OCI-LY7 (cell line): ENCODE data around the gene TBC1D23. TPM values are rescaled to one million over a fixed set of nuclear protein-coding genes. Genes with fewer than 3 reads are reported as not detected.

Experiments used
- BruUV-seq: library from RNA; stranded (reverse); fragments of 400-500 nt; replicated peaks from 2 replicates; lab custom pipeline; 2021; lab: Mats Ljungman, UMichigan
- CTCF ChIA-PET: fragments of 300-600 bp; sonication (Branson Sonifier 250); formaldehyde crosslinking; loops from one replicate; lab custom pipeline; 2022; ENCODE audit warnings: antibody characterized with exemption; ENCODE audit not compliant: unreplicated experiment; lab: Charles Lee
- POLR2A ChIA-PET: fragments of 300-600 bp; sonication (Branson Sonifier 250); formaldehyde crosslinking; loops from one replicate; lab custom pipeline; 2022; ENCODE audit warnings: antibody characterized with exemption; lab: Charles Lee
- DNase-seq: peaks from one replicate; pipeline ENCODE4 v3.0.0-alpha.2; 2015; ENCODE audit warnings: low spot score
- H2AFZ ChIP-seq: fragments of 200-600 bp; sonication (generic), shearing (Covaris generic); 2 replicates; pipeline ENCODE4 v1.6.1; 2014; ENCODE audit warnings: mild to moderate bottlenecking, antibody characterized with exemption, low read length, moderate library complexity
- H3K27ac ChIP-seq: fragments of 200-600 bp; sonication (generic); 2 replicates; pipeline ENCODE4 v1.5.1; 2014; ENCODE audit warnings: mixed run types, low read depth, mild to moderate bottlenecking, moderate library complexity, low read length, inconsistent platforms; ENCODE audit not compliant: poor library complexity, severe bottlenecking
- H3K36me3 ChIP-seq: fragments of 200-600 bp; sonication (generic); 2 replicates; pipeline ENCODE4 v1.6.1; 2014; ENCODE audit warnings: mild to moderate bottlenecking, antibody characterized with exemption, low read length, moderate library complexity, mixed read lengths; ENCODE audit not compliant: insufficient read depth
- H3K4me1 ChIP-seq: fragments of 200-600 bp; sonication (generic); 2 replicates; pipeline ENCODE4 v1.5.1; 2014; ENCODE audit warnings: mild to moderate bottlenecking, low read length; ENCODE audit not compliant: insufficient read depth, poor library complexity, severe bottlenecking
- H3K4me2 ChIP-seq: fragments of 200-600 bp; sonication (generic); 2 replicates; pipeline ENCODE4 v1.6.1; 2014; ENCODE audit warnings: mild to moderate bottlenecking, low read length
- H3K4me3 ChIP-seq: fragments of 200-600 bp; sonication (generic); 2 replicates; pipeline ENCODE4 v1.5.1; 2014; ENCODE audit warnings: mild to moderate bottlenecking, low read depth, low read length; ENCODE audit not compliant: poor library complexity, severe bottlenecking
- H3K79me2 ChIP-seq: fragments of 200-600 bp; sonication (generic); 2 replicates; pipeline ENCODE4 v1.6.1; 2016; ENCODE audit warnings: low read depth, mild to moderate bottlenecking, low read length, moderate library complexity, mixed read lengths; ENCODE audit not compliant: insufficient read depth
- H3K9me2 ChIP-seq: fragments of 200-600 bp; sonication (generic); 2 replicates; pipeline ENCODE4 v1.6.1; 2016; ENCODE audit warnings: mild to moderate bottlenecking, low read length, mixed read lengths; ENCODE audit not compliant: insufficient read depth
- H3K9me3 ChIP-seq: fragments of 200-600 bp; sonication (generic); 2 replicates; pipeline ENCODE4 v1.6.1; 2014; ENCODE audit warnings: mild to moderate bottlenecking, mixed run types, low read length, mixed read lengths
- H4K20me1 ChIP-seq: fragments of 200-600 bp; sonication (generic); 2 replicates; pipeline ENCODE4 v1.6.1; 2014; ENCODE audit warnings: mild to moderate bottlenecking, antibody characterized with exemption, low read length, moderate library complexity, mixed read lengths; ENCODE audit not compliant: insufficient read depth
- CTCF ChIP-seq: fragments of 200-600 bp; sonication (generic); conservative IDR thresholded peaks from 2 replicates; pipeline ENCODE4 v1.5.1; 2014; ENCODE audit warnings: mild to moderate bottlenecking, antibody characterized with exemption, low read length, moderate library complexity, mixed read lengths
- EZH2phosphoT487 ChIP-seq: fragments of 200-600 bp; sonication (generic); IDR thresholded peaks from 2 replicates; pipeline ENCODE4 v1.6.1; 2018; ENCODE audit warnings: low read depth, borderline replicate concordance, mild to moderate bottlenecking, mixed run types, antibody characterized with exemption, low read length, moderate library complexity, mixed read lengths
- intact Hi-C: fragments of 100-400 bp; cut with micrococcal nuclease; formaldehyde crosslinking; loops from one replicate; pipeline ENCODE4 v1.10.0; 2022; ENCODE audit not compliant: unreplicated experiment
- total RNA-seq, 2 experiments: library from RNA; depleted of rRNA in 1 of 2; stranded (reverse); fragments of >200 nt in 1 of 2; shearing (Covaris generic) in 1 of 2; gene quantifications; 2 replicates each; pipeline ENCODE4 v1.2.3, GENCODE V29; 2014 to 2022

TBC1D23 gene
- total RNA-seq, 2 experiments from 2014 or later = 12.0 to 23.4 TPM

GRCh38 chr3:100288288-100288894, 27.6 kb downstream of the TBC1D23 start:
- Histone ChIP-seq H4K20me1 (no peaks in the 10 kb centered on the region), H3K4me2 (no peak overlapping the region), H3K36me3 (peaks cover 8% of the 10 kb centered on the region; the same call in 1 of the 2 replicates), H3K9me2 (no peaks in the 10 kb centered on the region), H3K9me3 (no peaks in the 10 kb centered on the region), H3K27ac (no peak overlapping the region), H2AFZ (no peak overlapping the region), H3K4me3 (no peak overlapping the region), H3K4me1 (no peaks in the 10 kb centered on the region), H3K79me2 (no peaks in the 10 kb centered on the region)
- intact Hi-C loops = no loop called here
- ChIA-PET CTCF (no interaction called here), POLR2A (interaction anchor here (0.7 kb wide), 1 partner anchor 94 kb away, joined by 3 read pairs; no protein-coding TSS in a partner anchor)
- DNase-seq = no peak
- no TSS peak for BruUV-seq
- TF ChIP-seq EZH2phosphoT487 (no peak), CTCF (no peak)

- Histone ChIP-seq H3K36me3 (peaks cover 5% of the 10 kb centered on the region; the same call in 1 of the 2 replicates), H3K9me2 (no peaks in the 10 kb centered on the region), H3K79me2 (no peaks in the 10 kb centered on the region), H4K20me1 (no peaks in the 10 kb centered on the region), H3K9me3 (no peaks in the 10 kb centered on the region), H3K4me3 (no peak overlapping the region), H3K4me2 (no peak overlapping the region), H3K4me1 (no peaks in the 10 kb centered on the region), H3K27ac (no peak overlapping the region), H2AFZ (no peak overlapping the region)
- DNase-seq = peak; percentile 2
- POLR2A ChIA-PET = no interaction called here
- intact Hi-C loops = no loop called here
- no TSS peak for BruUV-seq
- no peak for TF ChIP-seq EZH2phosphoT487
- no peak for TF ChIP-seq CTCF
- CTCF ChIA-PET = no interaction called here
Observed at GRCh38 chr3:100289339-100289738, 28.5 kb downstream of the TBC1D23 start.

GRCh38 chr3:100295089-100295488, 34.3 kb downstream of the TBC1D23 start:
- no peaks in the 10 kb centered on the region for H3K9me2 ChIP-seq
- intact Hi-C loops = no loop called here
- TF ChIP-seq EZH2phosphoT487 (no peak), CTCF (no peak)
- H3K27ac ChIP-seq = no peak overlapping the region
- H4K20me1 ChIP-seq = no peaks in the 10 kb centered on the region
- no peak overlapping the region for H2AFZ ChIP-seq
- no peak for DNase-seq
- H3K36me3 ChIP-seq = peaks cover 24% of the 10 kb centered on the region
- H3K4me1 ChIP-seq = no peaks in the 10 kb centered on the region
- BruUV-seq = no TSS peak
- no peak overlapping the region for H3K4me2 ChIP-seq
- no peaks in the 10 kb centered on the region for H3K9me3 ChIP-seq
- H3K4me3 ChIP-seq = no peak overlapping the region
- ChIA-PET POLR2A (interaction anchor here (0.5 to 1.0 kb wide), 3 partner anchors 26 to 1284 kb away, joined by 3 to 4 read pairs (median 3); no protein-coding TSS in a partner anchor), CTCF (no interaction called here)
- H3K79me2 ChIP-seq = no peaks in the 10 kb centered on the region
